NCI-H146 treated with DMSO at 0.1 percent for 48 hours (cell line): Measurements from ENCODE around the gene CDH4.

Experiments used
- DNase-seq: peaks from one replicate; lab custom pipeline; 2025; ENCODE audit not compliant: unreplicated experiment; lab: John Stamatoyannopoulos, UW

CDH4 gene

DNA sequence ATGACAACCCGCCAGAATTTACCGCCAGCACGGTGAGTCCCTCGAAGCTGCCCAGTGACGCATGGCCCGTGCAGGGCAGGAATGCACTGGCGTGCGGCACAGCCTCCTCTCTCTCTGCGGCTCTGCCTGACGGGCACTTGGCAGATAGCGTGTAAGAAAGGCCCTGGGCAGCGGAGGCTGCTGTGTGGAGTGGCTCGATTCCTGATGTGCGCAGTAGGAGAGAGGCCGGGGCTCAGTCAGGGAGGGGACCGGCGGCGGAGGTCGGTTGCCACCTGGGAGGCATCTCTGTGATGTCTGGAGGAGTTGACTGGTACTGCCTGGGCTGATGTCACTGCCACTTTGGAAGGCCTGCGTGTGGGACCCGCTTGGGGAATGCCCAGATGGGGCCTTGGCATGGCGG lies 643.0 kb downstream of the CDH4 start:
- DNase-seq = no peak

GRCh38 chr20:61895686-61896057 lies 643.6 kb downstream of the CDH4 start:
- no peak for DNase-seq

DNA sequence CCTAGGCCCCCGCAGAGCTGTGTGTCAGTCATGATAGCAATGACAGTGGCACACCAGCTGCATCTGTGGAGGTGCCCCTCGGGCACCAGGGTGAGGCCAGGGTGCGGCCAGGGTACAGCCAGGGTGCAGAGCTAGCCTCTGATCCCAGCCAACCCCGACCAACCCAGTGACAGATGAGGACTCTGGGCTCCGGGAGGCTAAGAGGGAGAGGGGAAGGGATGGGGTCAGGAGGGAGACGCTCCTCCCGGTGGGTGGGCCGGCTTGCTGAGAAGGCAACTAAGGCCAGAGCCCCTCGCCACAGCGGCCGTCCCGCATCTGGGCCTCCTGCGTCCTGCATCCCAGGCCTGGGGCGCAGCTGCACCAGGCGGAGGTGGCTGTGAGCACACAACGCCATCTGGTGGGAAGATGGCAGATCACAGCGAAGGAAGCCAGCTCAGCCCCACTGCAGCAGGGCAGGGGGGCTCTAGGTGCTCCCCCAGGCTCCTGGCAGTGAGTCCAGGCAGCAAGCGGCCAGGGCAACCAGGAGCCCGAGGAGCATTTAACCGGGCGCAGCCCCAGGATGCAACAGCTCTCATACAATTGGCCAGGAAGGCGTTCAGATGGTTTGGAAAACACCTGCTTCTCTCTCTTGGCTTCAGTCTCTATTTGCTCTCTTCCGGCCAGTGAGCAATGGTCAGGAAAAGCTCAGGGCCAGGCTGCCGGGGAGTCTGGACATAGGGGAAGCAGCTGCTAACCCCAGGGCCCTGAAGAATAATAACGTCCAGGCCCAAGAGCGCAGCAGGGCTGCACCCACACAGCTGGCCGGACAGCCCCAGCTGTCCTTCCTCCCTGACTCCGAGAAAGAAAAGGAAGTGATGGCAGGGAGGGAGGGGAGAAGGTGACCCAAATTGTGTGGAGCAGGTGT lies 644.2 kb downstream of the CDH4 start:
- DNase-seq = peak; percentile 84

DNA sequence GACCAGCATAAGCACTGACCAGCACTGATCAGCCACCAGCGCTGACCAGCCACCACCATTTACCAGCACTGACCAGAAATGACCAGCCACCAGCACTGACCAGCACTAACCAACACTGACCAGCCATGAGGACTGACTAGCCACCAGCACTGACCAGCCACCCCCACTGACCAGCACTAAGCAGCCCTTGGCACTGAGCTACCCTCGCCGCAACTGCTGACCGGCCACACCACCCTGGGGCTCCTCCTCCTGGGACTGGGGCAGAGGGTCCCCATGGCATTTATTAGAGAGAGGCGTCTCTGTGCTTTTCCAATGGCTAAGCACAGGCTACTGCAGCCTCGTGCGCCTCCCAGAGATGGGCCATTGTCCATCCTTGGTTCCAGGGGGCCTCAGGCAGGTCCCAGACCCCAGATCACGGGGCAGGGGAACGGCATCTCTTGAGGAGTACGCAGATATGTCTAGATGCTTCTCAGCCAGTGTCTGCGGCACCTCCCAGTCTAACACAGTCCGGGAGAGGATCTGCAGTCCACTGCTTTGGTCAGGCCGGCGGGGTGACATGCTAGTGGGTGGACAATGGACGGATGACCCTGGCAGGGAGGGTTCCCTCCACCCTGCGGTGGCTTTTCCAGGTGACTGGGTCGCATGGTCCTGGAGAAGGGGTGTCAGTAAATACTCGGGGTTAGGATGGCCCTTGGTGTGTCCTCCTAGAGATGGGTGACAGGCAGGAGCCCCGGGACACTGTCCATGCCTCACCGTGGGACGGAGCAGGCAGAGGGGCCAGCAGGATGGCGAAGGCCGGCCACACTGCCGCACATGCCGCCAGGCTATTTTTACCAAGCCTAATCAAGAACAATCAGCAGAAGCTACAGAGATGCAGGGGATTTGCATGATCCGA lies 645.6 kb downstream of the CDH4 start:
- DNase-seq = no peak

DNA sequence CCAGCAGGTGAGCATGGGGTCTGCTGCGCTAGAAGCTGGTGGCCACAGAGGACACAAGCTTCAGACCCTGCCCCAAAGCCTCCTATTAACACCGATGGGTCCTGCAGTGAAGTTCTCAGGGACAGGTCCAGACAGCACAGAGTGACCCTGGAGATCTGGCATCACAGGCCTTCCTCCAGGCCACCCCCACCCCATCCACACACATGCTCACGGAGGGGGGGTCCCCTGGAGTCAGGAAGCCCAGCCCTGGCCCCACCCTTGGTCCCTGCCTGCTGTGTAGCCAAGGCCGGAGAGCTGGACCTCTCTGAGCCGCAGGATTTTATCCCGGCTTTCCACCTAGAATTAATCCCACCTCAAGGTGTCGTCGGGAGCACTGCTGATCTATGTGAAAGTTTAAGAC lies 646.3 kb downstream of the CDH4 start:
- no peak for DNase-seq

GRCh38 chr20:61900011-61900944 lies 648.2 kb downstream of the CDH4 start:
- no peak for DNase-seq

GRCh38 chr20:61900945-61901293 lies 648.9 kb downstream of the CDH4 start:
- no peak for DNase-seq

DNA sequence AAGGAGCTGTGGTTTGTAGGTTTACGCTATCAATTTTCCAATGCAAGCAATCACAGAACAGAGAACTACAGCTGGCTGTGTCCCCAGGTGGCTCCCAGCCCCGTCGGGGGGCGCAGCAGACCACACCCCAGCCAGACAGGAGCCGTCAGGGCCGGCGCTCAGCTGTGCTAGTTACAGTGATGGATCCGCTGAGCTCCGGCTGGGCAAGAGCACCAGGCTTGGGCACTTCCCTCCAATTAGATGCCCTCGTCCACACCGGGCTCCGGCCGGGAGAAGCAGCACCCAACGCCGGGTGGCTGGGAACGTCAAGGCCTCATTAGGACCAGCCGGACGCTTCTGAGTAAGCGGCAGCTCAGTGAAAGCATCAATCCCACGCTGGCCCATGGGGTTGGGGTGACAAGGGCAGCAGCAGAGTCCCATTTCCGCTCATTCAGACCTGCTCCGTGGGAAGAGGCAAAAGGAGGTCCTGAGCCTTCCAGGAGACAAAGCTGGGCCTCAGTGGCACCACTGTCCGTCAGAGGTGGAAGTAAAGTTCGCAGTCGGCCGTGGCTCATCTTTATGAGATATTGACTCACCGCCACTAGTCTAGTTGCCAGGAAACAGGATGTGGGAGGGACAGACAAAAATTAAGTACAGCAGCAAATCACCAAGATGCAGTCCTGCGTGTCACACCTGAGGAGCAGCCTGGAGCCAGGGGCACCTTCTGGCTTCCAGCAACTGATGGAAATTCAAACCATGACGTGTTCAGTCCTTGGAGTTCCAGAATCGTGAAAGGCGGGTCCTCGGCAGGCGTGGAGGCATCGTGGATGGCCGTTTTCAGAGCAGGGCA lies 649.5 kb downstream of the CDH4 start:
- DNase-seq = no peak

DNA sequence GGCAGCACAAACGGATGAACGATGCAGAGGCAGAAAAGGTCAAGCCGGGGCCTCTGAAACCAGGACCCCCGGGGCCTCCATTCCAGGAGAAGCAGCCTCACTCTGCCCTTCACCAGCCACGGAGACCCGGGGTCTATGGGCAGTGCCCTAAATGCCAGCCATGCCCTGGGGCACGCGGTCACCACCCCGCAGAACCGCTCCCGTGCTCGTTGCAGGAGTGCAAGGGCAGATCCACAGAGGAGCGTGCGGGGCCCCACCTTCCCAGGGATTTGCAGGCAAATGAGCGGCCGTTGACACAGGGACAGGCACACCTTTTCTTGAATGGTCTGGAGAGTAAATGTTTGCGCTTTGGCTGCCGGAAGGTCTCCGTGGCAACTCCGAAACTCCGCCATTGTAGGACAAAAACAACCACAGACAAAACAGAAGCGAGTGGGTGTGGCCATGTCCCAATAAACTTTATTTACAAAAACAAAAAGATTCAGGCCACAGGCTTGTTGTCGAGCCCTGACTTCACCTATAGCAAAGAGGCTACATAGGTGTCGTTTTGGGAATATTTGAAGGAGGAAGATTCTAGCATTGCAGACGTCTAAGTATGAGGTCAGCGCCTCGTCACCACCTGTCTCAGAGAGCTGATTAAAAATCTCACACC lies 650.3 kb downstream of the CDH4 start:
- DNase-seq = no peak

GRCh38 chr20:61903575-61904340 lies 651.7 kb downstream of the CDH4 start:
- no peak for DNase-seq

- DNase-seq = no peak
These were observed 652.4 kb downstream of the CDH4 start for GRCh38 chr20:61904456-61904855.

GRCh38 chr20:61905781-61906523 lies 653.9 kb downstream of the CDH4 start:
- DNase-seq = no peak

DNA sequence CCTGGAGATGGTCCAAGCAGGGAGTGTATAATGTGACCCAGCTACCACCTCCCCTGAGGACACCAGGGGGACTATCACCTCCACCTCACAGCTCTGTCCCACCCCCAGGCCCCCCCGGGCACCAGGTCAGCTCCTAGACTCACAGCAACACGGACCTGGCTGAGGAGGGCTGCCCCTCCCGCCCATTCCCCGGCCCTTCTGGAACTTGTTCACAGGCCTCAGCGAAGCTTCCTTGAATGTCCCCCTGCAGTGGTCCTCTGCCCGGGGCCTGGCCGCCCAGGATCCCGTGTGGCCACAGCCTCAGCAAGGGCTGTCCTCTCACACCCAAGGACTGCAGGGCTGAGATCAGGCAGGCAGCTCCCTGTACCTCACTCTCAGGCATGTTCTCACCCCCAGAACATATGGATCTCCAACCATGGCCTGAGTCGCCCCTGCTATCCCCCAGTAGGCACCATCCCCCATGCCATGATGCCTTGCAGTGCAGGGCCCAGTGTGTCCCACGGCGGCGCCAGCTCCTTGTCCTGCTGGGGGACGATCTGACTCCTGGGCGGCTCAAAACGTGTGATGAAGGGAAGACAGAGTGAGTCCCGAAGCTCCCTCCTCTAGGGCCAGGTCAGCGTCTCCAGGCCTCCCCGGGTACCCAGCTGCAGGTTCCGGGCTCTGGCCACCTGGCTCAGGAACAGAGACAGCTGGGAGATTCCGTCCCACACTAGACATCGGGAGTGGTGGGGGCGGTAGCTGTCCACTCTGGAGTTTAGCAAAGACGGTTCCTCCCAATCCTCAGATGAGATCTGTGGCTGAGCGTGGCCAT lies 655.2 kb downstream of the CDH4 start:
- DNase-seq = no peak

- peak; percentile 13 for DNase-seq
These were observed 656.3 kb downstream of the CDH4 start for GRCh38 chr20:61908057-61909026.

- DNase-seq = no peak
These were observed 657.0 kb downstream of the CDH4 start for GRCh38 chr20:61909028-61909427.

DNA sequence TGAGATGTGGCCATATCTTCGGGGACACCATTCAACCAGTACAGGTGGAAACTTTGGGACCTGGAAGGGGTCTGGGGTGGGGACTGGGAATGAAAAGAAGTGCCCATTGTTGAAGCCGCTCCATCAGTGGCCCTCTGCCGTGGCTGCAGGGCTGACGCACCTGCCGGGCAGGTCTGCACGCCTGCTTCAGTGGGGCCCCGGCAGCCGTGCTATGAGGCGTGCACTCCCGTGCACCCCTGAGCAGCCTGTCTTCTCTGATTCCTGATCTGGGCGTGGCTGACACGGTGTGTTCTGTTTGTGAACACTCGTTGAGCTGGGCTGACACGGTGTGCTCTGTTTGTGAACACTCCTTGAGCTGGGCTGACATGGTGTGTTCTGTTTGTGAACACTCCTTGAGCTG lies 657.8 kb downstream of the CDH4 start:
- no peak for DNase-seq
